ENCODE data around the gene CIZ1.

Gene CIZ1

GRCh38 chr9:128163523-128164306, 27.7 kb downstream of the CIZ1 start:
- DNase-seq (ENCODE audit: low read depth in 2 of 3, low spot score in 2 of 3) = no peak

GRCh38 chr9:128163027-128163515, 28.3 kb downstream of the CIZ1 start:
- no peak for DNase-seq (ENCODE audit: low read depth in 2 of 3, low spot score in 2 of 3)

- DNase-seq (ENCODE audit: low read depth in 2 of 3, low spot score in 2 of 3) = no peak
Measured at GRCh38 chr9:128162215-128163026, 29.0 kb downstream of the CIZ1 start.

- DNase-seq (ENCODE audit: low read depth in 2 of 3, low spot score in 2 of 3) = no peak
Measured at GRCh38 chr9:128161215-128161902, 30.0 kb downstream of the CIZ1 start.

- DNase-seq (ENCODE audit: low read depth in 2 of 3, low spot score in 2 of 3) = peak; percentile 20 to 49 (median 42)
Measured at GRCh38 chr9:128160603-128160987, 30.8 kb downstream of the CIZ1 start.

- peak; percentile 88 to 95 (median 90) for DNase-seq (ENCODE audit: low read depth in 2 of 3, low spot score in 2 of 3)
Measured at GRCh38 chr9:128159784-128160602, 31.4 kb downstream of the CIZ1 start, which contains the start of gene BBLN. TSS of gene BBLN (plus strand) at chr9:128160265. CDS start at chr9:128160408, 143 bp downstream.

GRCh38 chr9:128159522-128159783, 31.9 kb downstream of the CIZ1 start:
- peak in 1 of 3 experiments; percentile 18 for DNase-seq (ENCODE audit: low read depth in 2 of 3, low spot score in 2 of 3)

- DNase-seq (ENCODE audit: low read depth in 2 of 3, low spot score in 2 of 3) = no peak
Measured at GRCh38 chr9:128155736-128156500, 35.5 kb downstream of the CIZ1 start.

- DNase-seq (ENCODE audit: low read depth in 2 of 3, low spot score in 2 of 3) = no peak
Measured at GRCh38 chr9:128153947-128154695, 37.3 kb downstream of the CIZ1 start.

- DNase-seq (ENCODE audit: low read depth in 2 of 3, low spot score in 2 of 3) = no peak
Measured at GRCh38 chr9:128153060-128153946, 38.1 kb downstream of the CIZ1 start.

- DNase-seq (ENCODE audit: low read depth in 2 of 3, low spot score in 2 of 3) = no peak
Measured at GRCh38 chr9:128152133-128153059, 39.0 kb downstream of the CIZ1 start.

GRCh38 chr9:128151309-128152132, 39.9 kb downstream of the CIZ1 start:
- no peak for DNase-seq (ENCODE audit: low read depth in 2 of 3, low spot score in 2 of 3)

GRCh38 chr9:128150594-128151308, 40.6 kb downstream of the CIZ1 start:
- DNase-seq (ENCODE audit: low read depth in 2 of 3, low spot score in 2 of 3) = no peak

- DNase-seq (ENCODE audit: low read depth in 2 of 3, low spot score in 2 of 3) = no peak
Measured at GRCh38 chr9:128149951-128150593, 41.3 kb downstream of the CIZ1 start.

- DNase-seq (ENCODE audit: low read depth in 2 of 3, low spot score in 2 of 3) = no peak
Measured at GRCh38 chr9:128149001-128149701, 42.2 kb downstream of the CIZ1 start, which contains the start of gene LCN2. TSS of gene LCN2 (plus strand) at chr9:128149453. CDS start at chr9:128149526, 73 bp downstream.

Data from activated CD8-positive, alpha-beta memory T cell treated with anti-CD3 and anti-CD28 coated beads for 48 hours (primary cell).